ENCODE results near the gene ARID1B. TPM values are rescaled to one million over a fixed set of nuclear protein-coding genes. Genes with fewer than 3 reads are reported as not detected.

ARID1B gene
- 20.3 and 56.7 TPM in 2 replicates for total RNA-seq

GRCh38 chr6:156776840-156777576 is at the start of gene ARID1B:
TSS of gene ARID1B (plus strand) at chr6:156777378. CDS start at chr6:156777681, 303 bp downstream.

